Activated CD8-positive, alpha-beta T cell treated with anti-CD3 and anti-CD28 coated beads for 36 hours (primary cell): ENCODE measurements around the gene ADGRE3. TPM values are rescaled to one million over a fixed set of nuclear protein-coding genes. Genes with fewer than 3 reads are reported as not detected.

Source experiments
- ATAC-seq: fragments of 200-7000 bp; cut with Tn5 transposase; one replicate; pipeline ENCODE4 v1.10.0; 2021; ENCODE audit warnings: mild to moderate bottlenecking, moderate library complexity
- CTCF ChIA-PET: fragments of 350-600 bp; sonication (Branson Sonifier 250); formaldehyde crosslinking; loops from one replicate; lab custom pipeline; 2021; ENCODE audit warnings: antibody characterized with exemption; lab: Charles Lee
- POLR2A ChIA-PET: fragments of 350-600 bp; sonication (Branson Sonifier 250); formaldehyde crosslinking; loops from one replicate; lab custom pipeline; 2021; ENCODE audit warnings: antibody characterized with exemption; lab: Charles Lee
- DNase-seq: peaks from one replicate; pipeline ENCODE4 v3.0.0-alpha.2; 2020
- H3K27ac Mint-ChIP-seq: one replicate; pipeline ENCODE4 v1.8.0; 2021; ENCODE audit warnings: mild to moderate bottlenecking, mixed read lengths
- H3K27me3 Mint-ChIP-seq: one replicate; pipeline ENCODE4 v1.8.0; 2021; ENCODE audit warnings: mixed read lengths
- H3K36me3 Mint-ChIP-seq: one replicate; pipeline ENCODE4 v1.8.0; 2021; ENCODE audit warnings: low read depth, mixed read lengths
- H3K4me1 Mint-ChIP-seq: one replicate; pipeline ENCODE4 v1.8.0; 2021; ENCODE audit warnings: low read depth, mixed read lengths
- H3K4me3 Mint-ChIP-seq: one replicate; pipeline ENCODE4 v1.8.0; 2021; ENCODE audit warnings: mild to moderate bottlenecking, moderate library complexity, mixed read lengths
- H3K9me3 Mint-ChIP-seq: one replicate; pipeline ENCODE4 v1.8.0; 2021; ENCODE audit warnings: mixed read lengths
- CTCF ChIP-seq: fragments of 200-600 bp; IDR thresholded peaks from one replicate; pipeline ENCODE4 v1.8.0; 2022; ENCODE audit warnings: antibody characterized with exemption, mild to moderate bottlenecking
- intact Hi-C: fragments of 100-400 bp; cut with micrococcal nuclease; formaldehyde crosslinking; loops from one replicate; pipeline ENCODE4 v1.10.0; 2022
- total RNA-seq, 2 experiments: library from RNA; stranded (reverse); gene quantifications; one replicate each; pipeline ENCODE4 v1.2.3, GENCODE V29; 2021

Gene ADGRE3
- total RNA-seq, 2 experiments from 2014 or later = not detected

GRCh38 chr19:14683439-14683838, 8.8 kb upstream of the ADGRE3 start:
- ChIA-PET POLR2A (interaction anchor here (1.0 kb wide), 1 partner anchor 9 kb away, joined by 3 read pairs; the partner anchor contains the start of gene ADGRE3), CTCF (interaction anchor here (1.3 to 10.0 kb wide), 2 partner anchors 11 to 108 kb away, joined by 4 to 276 read pairs; partner anchors contain the start of gene NDUFB7)
- Mint-ChIP-seq H3K27me3 (peaks cover 3% of the 10 kb centered on the region), H3K9me3 (no peaks in the 10 kb centered on the region), H3K4me1 (no peaks in the 10 kb centered on the region), H3K36me3 (no peaks in the 10 kb centered on the region), H3K27ac (no peak overlapping the region), H3K4me3 (no peak overlapping the region)
- ATAC-seq (no peak), DNase-seq (no peak)
- intact Hi-C loops = no loop called here
- no peak for TF ChIP-seq CTCF

DNA sequence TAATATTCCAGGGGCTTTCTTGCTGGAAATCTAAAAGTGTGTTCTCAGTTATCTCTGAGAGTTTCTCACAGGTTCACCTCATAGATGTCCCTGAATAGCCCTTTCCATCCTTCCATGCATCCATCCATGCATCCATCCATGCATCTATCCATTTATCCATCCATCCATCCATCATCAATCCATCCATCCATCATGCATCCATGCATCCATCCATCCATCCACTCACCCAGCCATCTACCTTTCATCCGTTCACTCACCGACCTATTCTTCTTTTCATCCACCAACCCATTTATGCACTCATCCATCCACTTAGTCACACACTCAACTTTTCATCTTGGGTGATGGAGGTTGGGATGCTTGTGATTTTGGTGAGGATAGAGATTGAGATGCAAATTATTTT, 7.4 kb upstream of the ADGRE3 start:
- Mint-ChIP-seq H3K4me3 (no peak overlapping the region), H3K4me1 (no peaks in the 10 kb centered on the region), H3K9me3 (no peaks in the 10 kb centered on the region), H3K36me3 (no peaks in the 10 kb centered on the region), H3K27me3 (peaks cover 3% of the 10 kb centered on the region), H3K27ac (no peak overlapping the region)
- DNase-seq = no peak
- TF ChIP-seq CTCF = no peak
- ChIA-PET CTCF (no interaction called here), POLR2A (no interaction called here)
- ATAC-seq = no peak
- intact Hi-C loops = no loop called here

DNA sequence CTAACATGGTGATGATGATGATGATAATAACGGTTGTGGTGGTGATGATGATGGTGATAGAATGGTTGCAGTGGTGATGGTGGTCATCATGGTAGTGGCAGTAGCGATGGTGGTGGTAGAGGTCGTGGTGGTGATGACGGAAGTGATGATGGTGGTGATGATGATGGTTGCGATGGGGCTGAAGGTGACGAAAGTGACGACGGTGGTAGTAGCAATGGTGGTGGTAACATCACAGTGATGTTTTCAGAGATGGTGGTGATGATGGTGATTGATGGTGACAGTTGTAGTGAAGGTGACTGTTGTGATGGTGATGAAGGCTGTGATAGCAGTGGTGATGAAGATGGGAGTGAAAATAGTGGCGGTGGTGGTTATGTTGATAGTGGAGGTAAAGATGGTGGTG, 3.6 kb upstream of the ADGRE3 start:
- Mint-ChIP-seq H3K36me3 (no peaks in the 10 kb centered on the region), H3K4me3 (no peak overlapping the region), H3K27ac (no peak overlapping the region), H3K9me3 (no peaks in the 10 kb centered on the region), H3K27me3 (peaks cover 15% of the 10 kb centered on the region), H3K4me1 (no peaks in the 10 kb centered on the region)
- TF ChIP-seq CTCF = no peak
- no peak for DNase-seq
- ChIA-PET CTCF (no interaction called here), POLR2A (no interaction called here)
- intact Hi-C loops = no loop called here
- no peak for ATAC-seq

DNA sequence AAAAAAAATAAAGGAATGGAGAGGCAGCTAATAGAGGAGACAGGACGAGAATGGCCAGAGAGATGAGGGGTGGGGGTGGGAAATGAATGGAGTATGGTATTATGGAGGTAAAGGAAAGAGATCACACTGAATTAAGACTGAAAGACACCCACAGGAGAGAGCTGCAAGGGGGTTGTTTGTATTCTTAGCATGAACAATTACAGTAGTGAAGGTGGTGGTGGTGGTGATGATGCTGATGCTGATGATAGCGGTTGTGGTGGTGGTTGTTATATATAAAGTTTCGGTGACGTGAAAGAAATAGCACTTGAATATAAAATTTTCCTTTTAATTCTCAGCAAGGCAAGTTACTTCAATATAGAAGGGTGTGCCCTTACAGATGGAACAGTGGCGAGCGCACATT, 2.8 kb upstream of the ADGRE3 start:
- no peak for ATAC-seq
- H3K36me3 Mint-ChIP-seq = no peaks in the 10 kb centered on the region
- no peaks in the 10 kb centered on the region for H3K9me3 Mint-ChIP-seq
- POLR2A ChIA-PET = no interaction called here
- intact Hi-C loops = no loop called here
- DNase-seq = peak; percentile 39
- CTCF ChIA-PET = no interaction called here
- no peak for TF ChIP-seq CTCF
- H3K4me3 Mint-ChIP-seq = no peak overlapping the region
- no peak overlapping the region for H3K27ac Mint-ChIP-seq
- no peaks in the 10 kb centered on the region for H3K4me1 Mint-ChIP-seq
- H3K27me3 Mint-ChIP-seq = peaks cover 15% of the 10 kb centered on the region

DNA sequence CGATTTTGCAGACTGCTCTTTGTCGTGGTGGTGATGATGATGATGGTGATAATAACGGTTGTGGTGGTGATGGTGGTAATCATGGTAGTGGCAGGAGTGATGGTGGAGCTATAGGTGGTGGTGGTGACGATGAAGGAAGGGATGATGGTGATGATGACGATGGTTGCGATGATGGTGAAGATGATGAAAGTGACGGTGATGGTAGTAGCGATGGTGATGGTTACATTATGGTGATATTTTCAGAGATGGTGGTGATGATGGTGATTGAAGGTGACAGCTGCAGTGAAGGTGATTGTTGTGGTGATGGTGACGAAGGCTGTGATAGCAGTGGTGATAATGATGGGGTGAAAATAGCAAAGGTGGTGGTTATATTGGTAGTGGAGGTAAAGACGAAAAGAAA, 2.1 kb upstream of the ADGRE3 start:
- POLR2A ChIA-PET = no interaction called here
- no peak overlapping the region for H3K4me3 Mint-ChIP-seq
- no peaks in the 10 kb centered on the region for H3K9me3 Mint-ChIP-seq
- intact Hi-C loops = no loop called here
- H3K4me1 Mint-ChIP-seq = no peaks in the 10 kb centered on the region
- ATAC-seq = no peak
- CTCF ChIA-PET = interaction anchor here (1.7 kb wide), 1 partner anchor 10 kb away, joined by 5 read pairs; no protein-coding TSS in a partner anchor
- H3K27me3 Mint-ChIP-seq = peaks cover 13% of the 10 kb centered on the region
- no peak for TF ChIP-seq CTCF
- H3K36me3 Mint-ChIP-seq = no peaks in the 10 kb centered on the region
- H3K27ac Mint-ChIP-seq = no peak overlapping the region
- DNase-seq = no peak
